GM12875 (cell line): Measurements from ENCODE around the gene SYTL2.

Source experiments
- H3K4me3 ChIP-seq: one replicate; pipeline ENCODE4 v1.5.1; 2011; ENCODE audit warnings: low read depth, low read length, control low read depth
- CTCF ChIP-seq: IDR thresholded peaks from 2 replicates; pipeline ENCODE4 v1.5.1; 2011; ENCODE audit warnings: low read depth, mild to moderate bottlenecking, control low read depth, inconsistent platforms, low read length, moderate library complexity, borderline replicate concordance; ENCODE audit not compliant: insufficient read depth

The SYTL2 gene

GRCh38 chr11:85726381-85726780 lies 84.6 kb downstream of the SYTL2 start:
- no peak overlapping the region for H3K4me3 ChIP-seq
- no peak for TF ChIP-seq CTCF

- no peak for TF ChIP-seq CTCF
Measured at GRCh38 chr11:85725510-85726258, 85.3 kb downstream of the SYTL2 start.

GRCh38 chr11:85724748-85725465 lies 86.0 kb downstream of the SYTL2 start:
- H3K4me3 ChIP-seq: no peak overlapping the region
- no peak for TF ChIP-seq CTCF

More at GRCh38 chr11:85725510-85726258, 85.3 kb downstream of the SYTL2 start:
- no peak overlapping the region for H3K4me3 ChIP-seq

- H3K4me3 ChIP-seq: no peak overlapping the region
- TF ChIP-seq CTCF: no peak
Measured at GRCh38 chr11:85723088-85723487, 87.9 kb downstream of the SYTL2 start.

GRCh38 chr11:85721191-85721590 lies 89.8 kb downstream of the SYTL2 start:
- no peak overlapping the region for H3K4me3 ChIP-seq
- no peak for TF ChIP-seq CTCF

- no peak overlapping the region for H3K4me3 ChIP-seq
- TF ChIP-seq CTCF: no peak
Measured at GRCh38 chr11:85718991-85719807, 91.7 kb downstream of the SYTL2 start.
